ENCODE results near the gene TRIM8.

TRIM8 gene

DNA sequence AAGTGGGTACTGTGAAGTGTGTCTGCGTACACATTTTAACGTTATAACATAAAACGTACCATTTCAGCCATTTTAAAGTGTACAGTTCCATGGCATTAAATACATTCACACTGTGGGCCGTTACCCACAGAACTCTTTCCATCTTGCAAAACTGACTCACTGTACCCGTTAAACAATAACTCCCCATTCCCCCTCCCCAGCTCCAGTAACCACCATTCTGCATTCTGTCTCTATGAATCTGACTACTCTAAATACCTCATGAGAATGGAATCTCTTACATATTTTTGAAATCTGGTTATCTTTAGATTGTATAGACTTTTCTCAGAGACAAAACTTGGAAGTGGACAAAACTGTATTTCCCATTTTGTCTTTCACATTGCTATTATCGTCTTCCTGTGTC, 60.6 kb downstream of the TRIM8 start:
- no peak for DNase-seq

- no peak for DNase-seq
These were observed 61.3 kb downstream of the TRIM8 start for GRCh38 chr10:102705531-102705930.

Data from SHP77 (cell line).